GM12874 (cell line): ENCODE data around the gene CHAF1A.

Experiments
- CTCF ChIP-seq: IDR thresholded peaks from 2 replicates; pipeline ENCODE4 v1.5.1; 2011; ENCODE audit warnings: low read depth, mild to moderate bottlenecking, control low read depth, low read length, moderate library complexity; ENCODE audit not compliant: insufficient read depth

CHAF1A gene

DNA sequence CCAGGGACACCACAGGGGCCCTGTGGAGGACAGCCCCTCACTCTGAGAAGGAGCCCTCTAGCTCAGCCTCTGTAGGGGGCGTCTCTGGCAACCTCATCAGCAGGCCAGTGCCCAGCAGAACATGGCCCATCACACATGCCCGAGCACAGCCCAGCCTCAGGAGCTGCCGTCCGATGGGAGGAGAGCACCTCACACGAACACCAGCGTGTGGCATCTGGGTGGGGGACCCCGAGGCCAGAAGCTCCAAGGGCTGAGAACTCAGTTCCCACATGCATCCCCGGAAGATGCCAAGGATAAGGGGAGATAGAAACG, 13.4 kb upstream of the CHAF1A start:
- no peak for TF ChIP-seq CTCF

GRCh38 chr19:4389511-4390016, 12.9 kb upstream of the CHAF1A start:
- no peak for TF ChIP-seq CTCF

DNA sequence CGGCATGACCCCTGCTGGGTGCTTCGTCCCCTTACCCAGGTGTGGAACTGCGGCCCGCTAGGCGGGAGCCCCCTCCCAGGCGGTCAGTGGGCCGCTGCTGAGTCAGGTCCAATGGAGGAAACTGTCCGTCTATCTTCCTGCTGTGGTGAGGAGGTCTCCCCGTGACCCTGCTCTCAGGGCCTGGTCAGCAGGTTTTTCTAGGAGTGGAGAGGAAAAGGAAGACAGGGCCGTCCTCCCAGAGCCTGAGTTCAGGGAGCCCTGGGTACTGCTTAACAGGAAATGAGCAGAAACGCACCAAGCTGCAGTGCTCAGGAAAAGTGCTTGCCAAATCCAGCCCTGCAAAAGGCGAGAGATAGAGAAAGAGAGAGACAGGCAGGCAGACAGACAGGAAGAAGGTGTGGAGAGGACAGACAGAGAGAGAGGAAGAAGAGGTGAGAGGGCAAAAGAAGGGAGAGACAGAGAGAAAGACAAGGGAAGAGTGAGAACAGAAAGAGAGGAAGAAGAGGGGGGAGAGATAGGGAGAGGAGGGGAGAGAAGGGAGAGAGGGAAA, 12.3 kb upstream of the CHAF1A start:
- no peak for TF ChIP-seq CTCF

DNA sequence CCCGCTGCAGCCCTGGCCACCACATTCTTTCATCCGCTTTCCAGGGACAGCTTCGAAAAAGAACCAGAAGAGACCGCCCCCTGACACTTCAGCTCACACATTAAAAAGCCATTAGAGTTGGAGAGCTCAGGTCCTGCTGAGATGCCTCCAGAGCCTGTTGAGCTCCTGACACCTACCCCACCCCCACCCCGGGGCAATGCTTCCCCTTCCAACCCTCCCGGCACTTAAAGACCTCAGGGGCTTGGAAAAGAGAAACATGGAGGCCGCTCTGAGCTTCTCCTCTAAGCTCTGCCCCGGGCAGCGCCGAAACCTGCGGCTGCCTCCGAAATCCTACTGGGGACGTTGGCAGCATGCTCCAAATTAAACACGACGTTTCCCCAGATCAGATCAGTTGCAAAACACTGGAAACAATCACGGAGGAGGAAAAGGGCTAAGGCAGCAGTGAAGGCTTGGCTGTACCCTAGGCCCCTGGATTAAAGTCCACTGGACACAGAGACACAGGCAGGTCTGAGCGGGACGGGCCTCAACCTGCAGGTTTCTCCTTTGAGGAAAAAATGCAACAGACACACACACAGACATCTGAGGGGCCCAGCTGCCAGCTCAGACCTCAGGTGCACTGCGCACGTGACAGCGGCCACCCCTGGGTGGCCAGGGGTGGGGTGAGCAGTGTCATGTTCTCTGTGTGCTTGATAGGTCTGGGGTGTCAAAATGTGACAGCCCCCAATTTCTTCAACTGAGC, 11.7 kb upstream of the CHAF1A start:
- no peak for TF ChIP-seq CTCF

GRCh38 chr19:4391306-4391693, 11.1 kb upstream of the CHAF1A start:
- no peak for TF ChIP-seq CTCF

GRCh38 chr19:4391701-4392483, 10.5 kb upstream of the CHAF1A start:
- TF ChIP-seq CTCF = no peak

- TF ChIP-seq CTCF = no peak
Observed at GRCh38 chr19:4393947-4394590, 8.4 kb upstream of the CHAF1A start.
